ENCODE measurements around the gene OR2V2.

DNA sequence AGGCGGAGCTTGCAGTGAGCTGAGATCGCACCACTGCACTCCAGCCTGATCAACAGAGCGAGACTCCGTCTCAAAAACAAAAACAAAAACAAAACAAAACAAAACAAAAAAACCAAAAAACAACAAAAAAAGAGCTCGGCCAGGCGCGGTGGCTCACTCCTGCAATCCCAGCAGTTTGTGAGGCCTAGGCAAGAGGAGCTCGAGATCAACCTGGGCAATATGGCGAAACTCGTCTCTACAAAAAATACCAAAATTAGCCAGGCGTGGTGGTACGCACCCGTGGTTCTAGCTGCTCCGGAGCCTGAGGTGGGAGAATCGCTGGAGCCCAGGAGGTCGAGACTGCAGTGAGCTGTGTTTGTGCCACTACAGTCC is 37.4 kb downstream of the OR2V2 start:
- TF ChIP-seq, protein P1, sequence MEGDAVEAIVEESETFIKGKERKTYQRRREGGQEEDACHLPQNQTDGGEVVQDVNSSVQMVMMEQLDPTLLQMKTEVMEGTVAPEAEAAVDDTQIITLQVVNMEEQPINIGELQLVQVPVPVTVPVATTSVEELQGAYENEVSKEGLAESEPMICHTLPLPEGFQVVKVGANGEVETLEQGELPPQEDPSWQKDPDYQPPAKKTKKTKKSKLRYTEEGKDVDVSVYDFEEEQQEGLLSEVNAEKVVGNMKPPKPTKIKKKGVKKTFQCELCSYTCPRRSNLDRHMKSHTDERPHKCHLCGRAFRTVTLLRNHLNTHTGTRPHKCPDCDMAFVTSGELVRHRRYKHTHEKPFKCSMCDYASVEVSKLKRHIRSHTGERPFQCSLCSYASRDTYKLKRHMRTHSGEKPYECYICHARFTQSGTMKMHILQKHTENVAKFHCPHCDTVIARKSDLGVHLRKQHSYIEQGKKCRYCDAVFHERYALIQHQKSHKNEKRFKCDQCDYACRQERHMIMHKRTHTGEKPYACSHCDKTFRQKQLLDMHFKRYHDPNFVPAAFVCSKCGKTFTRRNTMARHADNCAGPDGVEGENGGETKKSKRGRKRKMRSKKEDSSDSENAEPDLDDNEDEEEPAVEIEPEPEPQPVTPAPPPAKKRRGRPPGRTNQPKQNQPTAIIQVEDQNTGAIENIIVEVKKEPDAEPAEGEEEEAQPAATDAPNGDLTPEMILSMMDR (IDR thresholded peaks at IDR 0.05; ENCODE audit: poor library complexity, severe bottlenecking): no peak
- TF ChIP-seq RAD21 (conservative IDR thresholded peaks at IDR 0.05) (no peak), TAF1 (IDR thresholded peaks at IDR 0.05; ENCODE audit: low read depth) (no peak), EP300 (conservative IDR thresholded peaks at IDR 0.05; ENCODE audit: poor library complexity, severe bottlenecking) (no peak)
- TF ChIP-seq, protein P2, sequence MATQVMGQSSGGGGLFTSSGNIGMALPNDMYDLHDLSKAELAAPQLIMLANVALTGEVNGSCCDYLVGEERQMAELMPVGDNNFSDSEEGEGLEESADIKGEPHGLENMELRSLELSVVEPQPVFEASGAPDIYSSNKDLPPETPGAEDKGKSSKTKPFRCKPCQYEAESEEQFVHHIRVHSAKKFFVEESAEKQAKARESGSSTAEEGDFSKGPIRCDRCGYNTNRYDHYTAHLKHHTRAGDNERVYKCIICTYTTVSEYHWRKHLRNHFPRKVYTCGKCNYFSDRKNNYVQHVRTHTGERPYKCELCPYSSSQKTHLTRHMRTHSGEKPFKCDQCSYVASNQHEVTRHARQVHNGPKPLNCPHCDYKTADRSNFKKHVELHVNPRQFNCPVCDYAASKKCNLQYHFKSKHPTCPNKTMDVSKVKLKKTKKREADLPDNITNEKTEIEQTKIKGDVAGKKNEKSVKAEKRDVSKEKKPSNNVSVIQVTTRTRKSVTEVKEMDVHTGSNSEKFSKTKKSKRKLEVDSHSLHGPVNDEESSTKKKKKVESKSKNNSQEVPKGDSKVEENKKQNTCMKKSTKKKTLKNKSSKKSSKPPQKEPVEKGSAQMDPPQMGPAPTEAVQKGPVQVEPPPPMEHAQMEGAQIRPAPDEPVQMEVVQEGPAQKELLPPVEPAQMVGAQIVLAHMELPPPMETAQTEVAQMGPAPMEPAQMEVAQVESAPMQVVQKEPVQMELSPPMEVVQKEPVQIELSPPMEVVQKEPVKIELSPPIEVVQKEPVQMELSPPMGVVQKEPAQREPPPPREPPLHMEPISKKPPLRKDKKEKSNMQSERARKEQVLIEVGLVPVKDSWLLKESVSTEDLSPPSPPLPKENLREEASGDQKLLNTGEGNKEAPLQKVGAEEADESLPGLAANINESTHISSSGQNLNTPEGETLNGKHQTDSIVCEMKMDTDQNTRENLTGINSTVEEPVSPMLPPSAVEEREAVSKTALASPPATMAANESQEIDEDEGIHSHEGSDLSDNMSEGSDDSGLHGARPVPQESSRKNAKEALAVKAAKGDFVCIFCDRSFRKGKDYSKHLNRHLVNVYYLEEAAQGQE (IDR thresholded peaks at IDR 0.05; ENCODE audit: borderline replicate concordance): no peak
